PC-9 (cell line): Measurements from ENCODE around the gene RASGEF1C. TPM values are rescaled to one million over a fixed set of nuclear protein-coding genes. Genes with fewer than 3 reads are reported as not detected.

ENCODE experiments used
- BruUV-seq: library from RNA; stranded (reverse); fragments of 400-500 nt; replicated peaks from 2 replicates; lab custom pipeline; 2021; lab: Mats Ljungman, UMichigan
- CTCF ChIA-PET: fragments of 300-600 bp; sonication (Branson Sonifier 250); formaldehyde crosslinking; loops from one replicate; lab custom pipeline; 2022; ENCODE audit warnings: antibody characterized with exemption; lab: Charles Lee
- POLR2A ChIA-PET: fragments of 300-600 bp; sonication (Branson Sonifier 250); formaldehyde crosslinking; loops from one replicate; lab custom pipeline; 2022; ENCODE audit warnings: antibody characterized with exemption; ENCODE audit not compliant: unreplicated experiment; lab: Charles Lee
- DNase-seq, 2 experiments: peaks; one replicate each; pipeline versions ENCODE4 v3.0.0 to v3.0.0-alpha.2; 2015 to 2022; ENCODE audit warnings: mixed read lengths in 1 of 2
- H2AFZ ChIP-seq: fragments of 200-600 bp; sonication (generic); 2 replicates; pipeline ENCODE4 v1.8.1; 2017; ENCODE audit warnings: antibody characterized with exemption
- H3F3A ChIP-seq: fragments of 200-600 bp; sonication (generic); 2 replicates; pipeline ENCODE4 v1.8.1; 2017; ENCODE audit warnings: antibody characterized with exemption, mild to moderate bottlenecking, low read depth; ENCODE audit not compliant: insufficient read depth
- H3K27ac ChIP-seq: fragments of 200-600 bp; sonication (generic); 2 replicates; pipeline ENCODE4 v1.6.1; 2016; ENCODE audit warnings: mixed run types
- H3K27me3 ChIP-seq: fragments of 200-600 bp; sonication (generic); 2 replicates; pipeline ENCODE4 v1.6.1; 2016; ENCODE audit warnings: low read depth, mixed run types; ENCODE audit not compliant: insufficient read depth
- H3K36me3 ChIP-seq: fragments of 200-600 bp; sonication (generic); 2 replicates; pipeline ENCODE4 v1.6.1; 2016; ENCODE audit warnings: low read depth, mixed run types
- H3K4me1 ChIP-seq: fragments of 200-600 bp; sonication (generic); replicated peaks from 2 replicates; pipeline ENCODE4 v1.6.1; 2016; ENCODE audit warnings: mixed run types; ENCODE audit not compliant: insufficient read depth
- H3K4me2 ChIP-seq: fragments of 200-600 bp; sonication (generic); 2 replicates; pipeline ENCODE4 v1.6.1; 2017; ENCODE audit warnings: mixed run types
- H3K4me3 ChIP-seq: fragments of 200-600 bp; sonication (generic); 2 replicates; pipeline ENCODE4 v1.6.1; 2016; ENCODE audit warnings: mixed run types
- H3K79me2 ChIP-seq: fragments of 200-600 bp; sonication (generic); 2 replicates; pipeline ENCODE4 v1.6.1; 2017; ENCODE audit warnings: low read depth, mixed run types
- H3K9me2 ChIP-seq: fragments of 200-600 bp; sonication (generic); 2 replicates; pipeline ENCODE4 v1.8.1; 2017; ENCODE audit warnings: mild to moderate bottlenecking; ENCODE audit not compliant: insufficient read depth
- H3K9me3 ChIP-seq: fragments of 200-600 bp; sonication (generic); 2 replicates; pipeline ENCODE4 v1.8.1; 2016; ENCODE audit warnings: low read depth; ENCODE audit not compliant: insufficient read depth
- H4K20me1 ChIP-seq: fragments of 200-600 bp; sonication (generic); 2 replicates; pipeline ENCODE4 v1.8.1; 2017; ENCODE audit not compliant: insufficient read depth
- CTCF ChIP-seq: fragments of 200-600 bp; sonication (generic); conservative IDR thresholded peaks from 2 replicates; pipeline ENCODE4 v1.6.1; 2017; ENCODE audit warnings: mixed run types, antibody characterized with exemption, mild to moderate bottlenecking, moderate library complexity
- EZH2 ChIP-seq: fragments of 200-600 bp; sonication (generic); IDR thresholded peaks from 2 replicates; pipeline ENCODE4 v1.8.0; 2017; ENCODE audit warnings: antibody characterized with exemption, low read depth
- intact Hi-C: fragments of 100-400 bp; cut with micrococcal nuclease; formaldehyde crosslinking; loops from one replicate; pipeline ENCODE4 v1.10.0; 2022; ENCODE audit not compliant: unreplicated experiment
- total RNA-seq: library from RNA; stranded (reverse); gene quantifications from 2 replicates; pipeline ENCODE4 v1.2.3, GENCODE V29; 2021

RASGEF1C gene
- total RNA-seq, 1 experiment from 2014 or later, result not detected

- CTCF ChIA-PET, result no interaction called here
Observed at GRCh38 chr5:180130876-180131740, 77.9 kb downstream of the RASGEF1C start.

GRCh38 chr5:180130291-180130869 lies 78.6 kb downstream of the RASGEF1C start:
- Histone ChIP-seq H4K20me1 (no peaks in the 10 kb centered on the region), H3K4me1 (peaks cover 7% of the 10 kb centered on the region), H3K9me3 (no peaks in the 10 kb centered on the region), H3K79me2 (no peaks in the 10 kb centered on the region), H3K9me2 (no peaks in the 10 kb centered on the region), H3K4me2 (no peak overlapping the region), H3K27ac (no peak overlapping the region), H3K4me3 (no peak overlapping the region), H3K27me3 (peaks cover 11% of the 10 kb centered on the region), H3F3A (no peaks in the 10 kb centered on the region; the same call in 1 of the 2 replicates), H3K36me3 (no peaks in the 10 kb centered on the region), H2AFZ (no peak overlapping the region)
- no peak for TF ChIP-seq CTCF
- TF ChIP-seq EZH2, result no peak
- CTCF ChIA-PET, result no interaction called here
- BruUV-seq, result no TSS peak
- peak in 1 of 2 experiments; percentile 26 for DNase-seq
- intact Hi-C loops, result no loop called here
- POLR2A ChIA-PET, result interaction anchor here (0.7 kb wide), 1 partner anchor 108 kb away, joined by 4 read pairs; no protein-coding TSS in a partner anchor

More at GRCh38 chr5:180130876-180131740, 77.9 kb downstream of the RASGEF1C start:
- Histone ChIP-seq H3K9me3 (no peaks in the 10 kb centered on the region), H4K20me1 (no peaks in the 10 kb centered on the region), H3K4me2 (no peak overlapping the region), H3K79me2 (no peaks in the 10 kb centered on the region), H3K9me2 (no peaks in the 10 kb centered on the region), H3K27ac (no peak overlapping the region), H3K4me1 (peaks cover 14% of the 10 kb centered on the region), H3F3A (no peaks in the 10 kb centered on the region; the same call in 1 of the 2 replicates), H3K27me3 (peaks cover 11% of the 10 kb centered on the region), H3K4me3 (no peak overlapping the region), H3K36me3 (no peaks in the 10 kb centered on the region), H2AFZ (no peak overlapping the region)
- intact Hi-C loops, result no loop called here
- no TSS peak for BruUV-seq
- POLR2A ChIA-PET, result no interaction called here
- TF ChIP-seq CTCF (no peak), EZH2 (no peak)
- DNase-seq, result no peak

GRCh38 chr5:180129291-180130190 lies 79.5 kb downstream of the RASGEF1C start:
- no peak overlapping the region for H3K27ac ChIP-seq
- H3K79me2 ChIP-seq, result no peaks in the 10 kb centered on the region
- no peaks in the 10 kb centered on the region for H3K9me2 ChIP-seq
- no peaks in the 10 kb centered on the region for H3K9me3 ChIP-seq
- H4K20me1 ChIP-seq, result no peaks in the 10 kb centered on the region
- TF ChIP-seq EZH2 (no peak), CTCF (no peak)
- H2AFZ ChIP-seq, result no peak overlapping the region
- H3F3A ChIP-seq, result no peaks in the 10 kb centered on the region
- ChIA-PET CTCF (no interaction called here), POLR2A (interaction anchor here (0.7 kb wide), 1 partner anchor 108 kb away, joined by 4 read pairs; no protein-coding TSS in a partner anchor)
- intact Hi-C loops, result loop anchor here (5.0 kb wide), 2 partner anchors 163 to 543 kb away; partner anchors contain the start of gene MAPK9
- no peak overlapping the region for H3K4me2 ChIP-seq
- H3K4me3 ChIP-seq, result no peak overlapping the region
- peak in 1 of 2 experiments; percentile 10 for DNase-seq
- H3K36me3 ChIP-seq, result no peaks in the 10 kb centered on the region
- BruUV-seq, result no TSS peak
- peaks cover 11% of the 10 kb centered on the region for H3K27me3 ChIP-seq
- H3K4me1 ChIP-seq, result no peaks in the 10 kb centered on the region; the same call in 1 of the 2 replicates
